Measurements from ENCODE around the gene TMEM245. TPM values are rescaled to one million over a fixed set of nuclear protein-coding genes. Genes with fewer than 3 reads are reported as not detected.
A peak's percentile ranks its signal among the peaks of the same experiment; 100 is the strongest.
"Not testable (repeated sequence)": the region's sequence is repeated elsewhere in the genome, so short reads cannot be mapped to it uniquely, and the experiment has no call there.

The TMEM245 gene
- total RNA-seq, 1 experiment from 2014 or later, result 52.2 TPM

DNA sequence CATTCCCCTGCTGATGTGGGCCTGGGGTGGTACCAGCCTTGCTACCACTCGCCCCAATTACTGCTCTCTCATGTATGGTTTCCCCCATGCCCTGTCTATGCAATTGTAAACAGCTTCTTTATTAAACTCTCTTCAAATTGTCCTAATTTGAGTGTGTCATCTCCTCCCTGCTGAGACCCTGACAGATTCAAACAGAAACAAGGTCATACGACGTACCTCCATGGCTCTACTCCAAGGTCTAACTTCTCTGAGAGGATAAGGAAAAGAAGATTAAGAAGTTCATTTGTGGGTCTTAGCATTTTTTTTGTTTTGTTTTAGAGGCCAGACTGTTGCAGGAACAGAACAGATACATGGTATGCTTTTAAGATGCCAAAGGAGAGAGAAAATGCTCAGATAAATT is 147.6 kb downstream of the TMEM245 start:
- H3K4me3 Mint-ChIP-seq (ENCODE audit: low read depth, unreplicated experiment), result no peak overlapping the region

GRCh38 chr9:108971392-108971791 is 148.4 kb downstream of the TMEM245 start:
- BruUV-seq (replicated peaks); H3K4me1 Mint-ChIP-seq (ENCODE audit: low read depth, unreplicated experiment); H3K27ac Mint-ChIP-seq (ENCODE audit: unreplicated experiment); H3K36me3 Mint-ChIP-seq (ENCODE audit: insufficient read depth, unreplicated experiment); DNase-seq; H3K9me3 Mint-ChIP-seq (ENCODE audit: low read depth, unreplicated experiment); H3K4me3 Mint-ChIP-seq (ENCODE audit: low read depth, unreplicated experiment); CTCF ChIA-PET; H3K27me3 Mint-ChIP-seq (ENCODE audit: unreplicated experiment); intact Hi-C loops (cut with micrococcal nuclease; ENCODE audit: unreplicated experiment): not testable (repeated sequence)

More for the DNA sequence above, 147.6 kb downstream of the TMEM245 start:
- no TSS peak for BruUV-seq (replicated peaks)
- intact Hi-C loops (cut with micrococcal nuclease; ENCODE audit: unreplicated experiment), result no loop called here
- Mint-ChIP-seq H3K4me1 (ENCODE audit: low read depth, unreplicated experiment) (no peaks in the 10 kb centered on the region), H3K36me3 (ENCODE audit: insufficient read depth, unreplicated experiment) (no peaks in the 10 kb centered on the region), H3K9me3 (ENCODE audit: low read depth, unreplicated experiment) (no peaks in the 10 kb centered on the region), H3K27ac (ENCODE audit: unreplicated experiment) (no peak overlapping the region), H3K27me3 (ENCODE audit: unreplicated experiment) (no peaks in the 10 kb centered on the region)
- DNase-seq, result no peak
- no peak for TF ChIP-seq CTCF (IDR thresholded peaks at IDR 0.05; ENCODE audit: unreplicated experiment)
- CTCF ChIA-PET, result no interaction called here

- intact Hi-C loops (cut with micrococcal nuclease; ENCODE audit: unreplicated experiment), result no loop called here
- CTCF ChIA-PET, result interaction anchor here (1.6 kb wide), 1 partner anchor 14 kb away, joined by 4 read pairs; no protein-coding TSS in a partner anchor
- Mint-ChIP-seq H3K27ac (ENCODE audit: unreplicated experiment) (no peak overlapping the region), H3K27me3 (ENCODE audit: unreplicated experiment) (no peaks in the 10 kb centered on the region), H3K9me3 (ENCODE audit: low read depth, unreplicated experiment) (no peaks in the 10 kb centered on the region), H3K4me1 (ENCODE audit: low read depth, unreplicated experiment) (no peaks in the 10 kb centered on the region), H3K36me3 (ENCODE audit: insufficient read depth, unreplicated experiment) (no peaks in the 10 kb centered on the region), H3K4me3 (ENCODE audit: low read depth, unreplicated experiment) (no peak overlapping the region)
- BruUV-seq (replicated peaks), result no TSS peak
- TF ChIP-seq CTCF (IDR thresholded peaks at IDR 0.05; ENCODE audit: unreplicated experiment), result no peak
- no peak for DNase-seq
Observed at GRCh38 chr9:108967916-108968315, 151.8 kb downstream of the TMEM245 start.

Small RNA genes lying within 50 kb of the gene (microRNA-seq; reads per million reads assigned to microRNA genes)
- gene MIR32, result 376 reads per million, percentile 76 among the genes with 10 or more reads in this experiment

Other genes with a start within 250 kb of the TMEM245 start
- 12.8 and 17.9 TPM in 2 replicates for gene ELP1, start 185.8 kb downstream of the TMEM245 start, total RNA-seq (2022)
- gene ABITRAM, start 185.5 kb downstream of the TMEM245 start, total RNA-seq (2022), result 6.6 and 7.1 TPM in 2 replicates
- 20.6 and 23.7 TPM in 2 replicates for gene CTNNAL1, start 106.4 kb downstream of the TMEM245 start, total RNA-seq (2022)
- not detected in 2 replicates for gene FRRS1L, start 47.3 kb upstream of the TMEM245 start, total RNA-seq (2022)
- 4.6 and 5.8 TPM in 2 replicates for gene EPB41L4B, start 201.1 kb upstream of the TMEM245 start, total RNA-seq (2022)